ENCODE data around the gene SLC3A2. TPM values are rescaled to one million over a fixed set of nuclear protein-coding genes. Genes with fewer than 3 reads are reported as not detected.

The SLC3A2 gene
- total RNA-seq, 2 experiments from 2014 or later: 213 to 259 TPM

GRCh38 chr11:62876712-62877111, 4.0 kb upstream of the SLC3A2 start:
- no peak overlapping the region for H3K4me3 Mint-ChIP-seq
- H3K27me3 Mint-ChIP-seq: no peaks in the 10 kb centered on the region
- no peak for ATAC-seq
- peaks cover 11% of the 10 kb centered on the region for H3K4me1 Mint-ChIP-seq
- H3K9me3 Mint-ChIP-seq (ENCODE audit: low read depth): no peaks in the 10 kb centered on the region
- H3K27ac Mint-ChIP-seq: no peak overlapping the region
- CTCF ChIA-PET: no interaction called here
- DNase-seq: no peak
- peaks cover 9% of the 10 kb centered on the region for H3K36me3 Mint-ChIP-seq

GRCh38 chr11:62879235-62879978, 1.3 kb upstream of the SLC3A2 start:
- Mint-ChIP-seq H3K4me1 (peaks cover 32% of the 10 kb centered on the region), H3K27ac (peak overlapping the region; percentile 100), H3K36me3 (peaks cover 34% of the 10 kb centered on the region), H3K27me3 (no peaks in the 10 kb centered on the region), H3K4me3 (peak overlapping the region; percentile 96), H3K9me3 (ENCODE audit: low read depth) (no peaks in the 10 kb centered on the region)
- CTCF ChIA-PET: interaction anchor here (0.9 to 4.4 kb wide), 4 partner anchors 16 to 247 kb away, joined by 3 to 43 read pairs (median 4); partner anchors contain the start of gene TMEM179B
- DNase-seq (no peak), ATAC-seq (no peak)

- Mint-ChIP-seq H3K4me3 (peak overlapping the region; percentile 96), H3K27me3 (no peaks in the 10 kb centered on the region), H3K27ac (peak overlapping the region; percentile 100), H3K4me1 (peaks cover 39% of the 10 kb centered on the region), H3K9me3 (ENCODE audit: low read depth) (no peaks in the 10 kb centered on the region), H3K36me3 (peaks cover 41% of the 10 kb centered on the region)
- CTCF ChIA-PET: interaction anchor here (0.8 to 4.8 kb wide), 16 partner anchors 24 to 289 kb away, joined by 3 to 43 read pairs (median 5); partner anchors contain the start of genes C11orf98, CSKMT, TMEM179B and TTC9C
- peak; percentile 2 for ATAC-seq
- no peak for DNase-seq
These were observed 379 bp upstream of the SLC3A2 start for GRCh38 chr11:62880231-62880802.

GRCh38 chr11:62881579-62882430, 1.1 kb downstream of the SLC3A2 start:
- CTCF ChIA-PET: interaction anchor here (0.7 to 4.8 kb wide), 27 partner anchors 11 to 1812 kb away, joined by 3 to 43 read pairs (median 4); partner anchors contain the start of genes C11orf98, CSKMT, NXF1 and STX5
- peak; percentile 98 for DNase-seq
- peak; percentile 71 for ATAC-seq
- peak overlapping the region; percentile 100 for H3K27ac Mint-ChIP-seq
- no peaks in the 10 kb centered on the region for H3K27me3 Mint-ChIP-seq
- H3K4me3 Mint-ChIP-seq: peak overlapping the region; percentile 96
- peaks cover 46% of the 10 kb centered on the region for H3K4me1 Mint-ChIP-seq
- no peaks in the 10 kb centered on the region for H3K9me3 Mint-ChIP-seq (ENCODE audit: low read depth)
- peaks cover 53% of the 10 kb centered on the region for H3K36me3 Mint-ChIP-seq

GRCh38 chr11:62882431-62882749, 1.7 kb downstream of the SLC3A2 start:
- CTCF ChIA-PET: interaction anchor here (0.9 to 4.8 kb wide), 10 partner anchors 11 to 1811 kb away, joined by 3 to 43 read pairs (median 6); partner anchors contain the start of genes TMEM179B and TUT1
- H3K9me3 Mint-ChIP-seq (ENCODE audit: low read depth): no peaks in the 10 kb centered on the region
- H3K27me3 Mint-ChIP-seq: no peaks in the 10 kb centered on the region
- H3K4me3 Mint-ChIP-seq: peak overlapping the region; percentile 96
- no peak for DNase-seq
- H3K27ac Mint-ChIP-seq: peak overlapping the region; percentile 100
- H3K4me1 Mint-ChIP-seq: peaks cover 50% of the 10 kb centered on the region
- no peak for ATAC-seq
- peaks cover 56% of the 10 kb centered on the region for H3K36me3 Mint-ChIP-seq

- DNase-seq: no peak
- CTCF ChIA-PET: interaction anchor here (1.4 to 4.8 kb wide), 6 partner anchors 10 to 97 kb away, joined by 3 to 43 read pairs (median 18); partner anchors contain the start of gene TMEM179B
- Mint-ChIP-seq H3K4me3 (peak overlapping the region; percentile 96), H3K27ac (peak overlapping the region; percentile 100), H3K27me3 (no peaks in the 10 kb centered on the region), H3K4me1 (peaks cover 50% of the 10 kb centered on the region), H3K9me3 (ENCODE audit: low read depth) (no peaks in the 10 kb centered on the region), H3K36me3 (peaks cover 62% of the 10 kb centered on the region)
- no peak for ATAC-seq
These were observed 2.2 kb downstream of the SLC3A2 start for GRCh38 chr11:62882788-62883501.

- ATAC-seq: no peak
- Mint-ChIP-seq H3K4me3 (peak overlapping the region; percentile 96), H3K9me3 (ENCODE audit: low read depth) (no peaks in the 10 kb centered on the region), H3K27ac (peak overlapping the region; percentile 100), H3K27me3 (no peaks in the 10 kb centered on the region), H3K4me1 (peaks cover 50% of the 10 kb centered on the region), H3K36me3 (peaks cover 68% of the 10 kb centered on the region)
- no peak for DNase-seq
- CTCF ChIA-PET: interaction anchor here (1.5 to 4.8 kb wide), 3 partner anchors 11 to 96 kb away, joined by 5 to 29 read pairs (median 7); partner anchors contain the start of gene TMEM179B
These were observed 3.0 kb downstream of the SLC3A2 start for GRCh38 chr11:62883673-62884072.

GRCh38 chr11:62885137-62885750, 4.5 kb downstream of the SLC3A2 start:
- peaks cover 76% of the 10 kb centered on the region for H3K36me3 Mint-ChIP-seq
- H3K9me3 Mint-ChIP-seq (ENCODE audit: low read depth): no peaks in the 10 kb centered on the region
- no peak for ATAC-seq
- H3K27me3 Mint-ChIP-seq: no peaks in the 10 kb centered on the region
- DNase-seq: no peak
- H3K4me1 Mint-ChIP-seq: peaks cover 45% of the 10 kb centered on the region
- H3K4me3 Mint-ChIP-seq: peak overlapping the region; percentile 12
- CTCF ChIA-PET: interaction anchor here (0.6 to 4.8 kb wide), 6 partner anchors 9 to 98 kb away, joined by 3 to 29 read pairs (median 6); partner anchors contain the start of gene TMEM179B
- peak overlapping the region; percentile 54 for H3K27ac Mint-ChIP-seq

GRCh38 chr11:62888406-62888805, 7.7 kb downstream of the SLC3A2 start:
- ATAC-seq (no peak), DNase-seq (no peak)
- H3K4me1 Mint-ChIP-seq: peaks cover 33% of the 10 kb centered on the region
- H3K27me3 Mint-ChIP-seq: no peaks in the 10 kb centered on the region
- no peak overlapping the region for H3K27ac Mint-ChIP-seq
- CTCF ChIA-PET: no interaction called here
- peaks cover 54% of the 10 kb centered on the region for H3K36me3 Mint-ChIP-seq
- no peaks in the 10 kb centered on the region for H3K9me3 Mint-ChIP-seq (ENCODE audit: low read depth)
- no peak overlapping the region for H3K4me3 Mint-ChIP-seq

GRCh38 chr11:62889126-62889483, 8.4 kb downstream of the SLC3A2 start:
- no peak overlapping the region for H3K4me3 Mint-ChIP-seq
- peaks cover 26% of the 10 kb centered on the region for H3K4me1 Mint-ChIP-seq
- peaks cover 47% of the 10 kb centered on the region for H3K36me3 Mint-ChIP-seq
- DNase-seq: no peak
- no peaks in the 10 kb centered on the region for H3K9me3 Mint-ChIP-seq (ENCODE audit: low read depth)
- no peak overlapping the region for H3K27ac Mint-ChIP-seq
- CTCF ChIA-PET: interaction anchor here (1.3 kb wide), 1 partner anchor 17 kb away, joined by 5 read pairs; no protein-coding TSS in a partner anchor
- no peaks in the 10 kb centered on the region for H3K27me3 Mint-ChIP-seq
- ATAC-seq: no peak

- Mint-ChIP-seq H3K4me3 (no peak overlapping the region), H3K9me3 (ENCODE audit: low read depth) (no peaks in the 10 kb centered on the region), H3K27me3 (no peaks in the 10 kb centered on the region), H3K4me1 (peaks cover 21% of the 10 kb centered on the region), H3K36me3 (peaks cover 42% of the 10 kb centered on the region), H3K27ac (no peak overlapping the region)
- DNase-seq (no peak), ATAC-seq (no peak)
- CTCF ChIA-PET: interaction anchor here (1.3 kb wide), 1 partner anchor 16 kb away, joined by 5 read pairs; no protein-coding TSS in a partner anchor
These were observed 9.1 kb downstream of the SLC3A2 start for GRCh38 chr11:62889484-62890437.

Data from activated CD8-positive, alpha-beta memory T cell treated with anti-CD3 and anti-CD28 coated beads, Interleukin-2, amount 10 ng/mL, durations not matched to agents 7 days and 5 days (primary cell).